Measurements from ENCODE around the gene ITGB3.

DNA sequence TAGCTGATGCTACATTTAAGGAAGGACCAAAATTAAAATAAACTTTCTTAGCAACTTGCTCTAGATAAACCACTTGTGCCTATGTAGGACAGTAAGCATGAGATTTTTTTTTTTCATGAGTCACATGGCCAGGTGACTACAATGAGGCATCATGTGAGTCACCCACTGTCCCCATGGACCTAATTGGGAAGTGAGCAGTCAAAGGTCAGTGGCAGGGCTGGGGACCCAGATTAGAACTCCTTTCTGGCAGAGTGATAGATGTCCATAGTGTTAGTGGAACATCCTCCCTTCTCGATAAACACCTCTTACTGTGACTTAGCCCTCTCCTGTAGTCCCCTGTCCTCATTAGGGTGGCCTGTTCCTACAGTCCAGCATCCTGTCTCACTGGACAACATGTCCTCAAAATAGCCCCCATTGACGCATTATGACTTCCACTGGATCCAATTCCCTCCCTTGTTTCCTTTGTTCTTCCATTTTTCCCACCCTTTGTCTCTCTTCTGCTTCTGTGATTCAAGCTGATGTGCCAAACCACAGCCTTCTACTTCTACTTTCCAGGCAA is 12.4 kb downstream of the ITGB3 start:
- TF ChIP-seq CTCF (IDR thresholded peaks at IDR 0.05; ENCODE audit: low read depth, low read length), result no peak
- TF ChIP-seq EZH2phosphoT487 (IDR thresholded peaks at IDR 0.05; ENCODE audit: low read depth), result no peak
